ENCODE data around the gene CNN3.

The CNN3 gene

GRCh38 chr1:94852788-94853187 is 74.1 kb downstream of the CNN3 start:
- DNase-seq: no peak

GRCh38 chr1:94851571-94851970 is 75.3 kb downstream of the CNN3 start:
- DNase-seq: no peak

Data from NCI-H1048 (cell line).